ENCODE measurements around the gene FYB2.

GRCh38 chr1:56830052-56830451 is 10.8 kb upstream of the FYB2 start:
- no peak for TF ChIP-seq CTCF (IDR thresholded peaks at IDR 0.05)
- TF ChIP-seq ZFX (IDR thresholded peaks at IDR 0.05; ENCODE audit: borderline replicate concordance): no peak

All from 22Rv1 (cell line).